Measurements from ENCODE around the gene GLRX. TPM values are rescaled to one million over a fixed set of nuclear protein-coding genes. Genes with fewer than 3 reads are reported as not detected.

GLRX gene
- total RNA-seq, 1 donor from 2014 or later = 63.3 TPM

DNA sequence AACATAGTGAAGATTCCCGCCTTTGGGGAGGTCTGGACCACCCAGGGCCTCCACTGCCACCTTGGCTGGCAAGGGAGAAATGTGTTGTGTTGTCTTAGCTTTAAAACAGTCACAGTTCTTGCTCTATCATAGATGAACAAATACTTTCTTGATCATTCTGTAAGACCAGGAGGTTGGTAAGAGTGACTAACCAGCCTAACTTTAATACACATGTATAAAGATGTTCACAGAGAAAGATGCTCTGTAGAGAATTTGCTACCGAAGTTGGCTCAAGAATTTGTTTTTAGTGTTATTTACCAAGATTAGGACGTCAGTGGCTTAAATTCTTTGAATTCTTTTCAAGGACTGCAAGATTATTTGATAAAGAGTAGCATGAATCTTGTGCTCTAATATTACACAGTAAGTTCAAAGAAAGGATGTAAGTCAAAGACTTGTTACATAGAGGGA, 28.4 kb downstream of the GLRX start:
- DNase-seq (ENCODE audit: extremely low spot score in 2 of 2) = no peak
- H3K36me3 ChIP-seq = peaks cover 0 to 12% of the 10 kb centered on the region in 2 donors
- no peaks in the 10 kb centered on the region for H3K9me3 ChIP-seq
- H3K4me3 ChIP-seq = no peak overlapping the region
- H3K27ac ChIP-seq = no peak overlapping the region
- H3K27me3 ChIP-seq = no peaks in the 10 kb centered on the region
- TF ChIP-seq, protein P1, sequence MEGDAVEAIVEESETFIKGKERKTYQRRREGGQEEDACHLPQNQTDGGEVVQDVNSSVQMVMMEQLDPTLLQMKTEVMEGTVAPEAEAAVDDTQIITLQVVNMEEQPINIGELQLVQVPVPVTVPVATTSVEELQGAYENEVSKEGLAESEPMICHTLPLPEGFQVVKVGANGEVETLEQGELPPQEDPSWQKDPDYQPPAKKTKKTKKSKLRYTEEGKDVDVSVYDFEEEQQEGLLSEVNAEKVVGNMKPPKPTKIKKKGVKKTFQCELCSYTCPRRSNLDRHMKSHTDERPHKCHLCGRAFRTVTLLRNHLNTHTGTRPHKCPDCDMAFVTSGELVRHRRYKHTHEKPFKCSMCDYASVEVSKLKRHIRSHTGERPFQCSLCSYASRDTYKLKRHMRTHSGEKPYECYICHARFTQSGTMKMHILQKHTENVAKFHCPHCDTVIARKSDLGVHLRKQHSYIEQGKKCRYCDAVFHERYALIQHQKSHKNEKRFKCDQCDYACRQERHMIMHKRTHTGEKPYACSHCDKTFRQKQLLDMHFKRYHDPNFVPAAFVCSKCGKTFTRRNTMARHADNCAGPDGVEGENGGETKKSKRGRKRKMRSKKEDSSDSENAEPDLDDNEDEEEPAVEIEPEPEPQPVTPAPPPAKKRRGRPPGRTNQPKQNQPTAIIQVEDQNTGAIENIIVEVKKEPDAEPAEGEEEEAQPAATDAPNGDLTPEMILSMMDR (IDR thresholded peaks at IDR 0.05) = no peak
- TF ChIP-seq POLR2A (IDR thresholded peaks at IDR 0.05) (no peak), POLR2AphosphoS5 (IDR thresholded peaks at IDR 0.05; ENCODE audit: insufficient read depth in 1 of 2, low read depth in 1 of 2) (no peak)
- H3K4me1 ChIP-seq = no peaks in the 10 kb centered on the region
- intact Hi-C loops (cut with DNase I) = no loop called here

DNA sequence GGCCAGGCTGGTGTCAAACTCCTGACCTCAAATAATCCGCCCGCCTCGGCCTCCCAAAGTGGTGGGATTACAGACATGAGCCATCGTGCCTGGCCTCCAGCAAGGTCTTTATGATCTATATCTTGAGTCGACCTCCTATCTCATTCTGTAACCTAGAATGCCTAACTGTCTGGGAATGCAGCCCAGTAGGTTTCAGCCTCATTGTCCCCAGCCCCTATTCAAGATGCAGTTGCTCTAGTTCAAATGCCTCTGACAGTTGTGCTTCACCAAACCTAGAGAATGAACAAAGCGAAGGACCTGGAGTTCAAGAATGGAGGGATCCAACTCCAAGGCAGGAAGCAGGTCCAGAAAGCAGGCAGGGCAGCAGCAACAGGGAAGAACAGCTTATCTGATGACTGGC, 30.8 kb downstream of the GLRX start:
- Histone ChIP-seq H3K27me3 (no peaks in the 10 kb centered on the region), H3K36me3 (peaks cover 0 to 12% of the 10 kb centered on the region in 2 donors)
- intact Hi-C loops (cut with DNase I) = no loop called here

DNA sequence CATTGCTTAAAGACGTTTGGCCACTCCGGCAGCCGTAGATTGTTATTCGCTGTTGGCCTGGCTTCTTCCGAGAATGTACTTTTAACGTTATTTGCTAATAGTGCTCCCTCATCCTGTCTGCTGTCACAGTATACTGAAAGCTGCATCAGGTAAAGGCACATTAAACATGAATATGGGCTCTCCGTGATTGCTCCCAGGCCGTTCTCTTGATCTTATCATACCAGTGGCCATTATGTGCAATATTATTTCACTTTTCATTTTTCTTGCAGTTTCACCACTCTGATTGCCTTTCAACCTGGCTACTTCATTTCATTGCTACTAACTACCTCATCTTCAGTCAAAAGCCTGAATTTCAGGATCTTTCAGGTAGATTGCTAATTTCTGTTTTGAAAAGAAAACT, 34.0 kb downstream of the GLRX start:
- TF ChIP-seq POLR2AphosphoS5 (IDR thresholded peaks at IDR 0.05; ENCODE audit: insufficient read depth in 1 of 2, low read depth in 1 of 2) = no peak
- TF ChIP-seq, protein P1 (IDR thresholded peaks at IDR 0.05) = no peak
- H3K4me3 ChIP-seq = no peak overlapping the region
- intact Hi-C loops (cut with DNase I) = no loop called here
- H3K4me1 ChIP-seq = no peaks in the 10 kb centered on the region
- peaks cover 0 to 12% of the 10 kb centered on the region in 2 donors for H3K36me3 ChIP-seq
- H3K27ac ChIP-seq = no peak overlapping the region
- H3K9me3 ChIP-seq = no peaks in the 10 kb centered on the region
- no peak for DNase-seq (ENCODE audit: extremely low spot score in 2 of 2)
- no peaks in the 10 kb centered on the region for H3K27me3 ChIP-seq

More for the DNA sequence above, 30.8 kb downstream of the GLRX start:
- TF ChIP-seq, protein P1 (IDR thresholded peaks at IDR 0.05) = no peak
- TF ChIP-seq POLR2AphosphoS5 (IDR thresholded peaks at IDR 0.05; ENCODE audit: insufficient read depth in 1 of 2, low read depth in 1 of 2) = no peak
- no peak for TF ChIP-seq POLR2A (IDR thresholded peaks at IDR 0.05)
- DNase-seq (ENCODE audit: extremely low spot score in 2 of 2) = no peak
- Histone ChIP-seq H3K9me3 (no peaks in the 10 kb centered on the region), H3K4me1 (no peaks in the 10 kb centered on the region), H3K4me3 (no peak overlapping the region), H3K27ac (no peak overlapping the region)

DNA sequence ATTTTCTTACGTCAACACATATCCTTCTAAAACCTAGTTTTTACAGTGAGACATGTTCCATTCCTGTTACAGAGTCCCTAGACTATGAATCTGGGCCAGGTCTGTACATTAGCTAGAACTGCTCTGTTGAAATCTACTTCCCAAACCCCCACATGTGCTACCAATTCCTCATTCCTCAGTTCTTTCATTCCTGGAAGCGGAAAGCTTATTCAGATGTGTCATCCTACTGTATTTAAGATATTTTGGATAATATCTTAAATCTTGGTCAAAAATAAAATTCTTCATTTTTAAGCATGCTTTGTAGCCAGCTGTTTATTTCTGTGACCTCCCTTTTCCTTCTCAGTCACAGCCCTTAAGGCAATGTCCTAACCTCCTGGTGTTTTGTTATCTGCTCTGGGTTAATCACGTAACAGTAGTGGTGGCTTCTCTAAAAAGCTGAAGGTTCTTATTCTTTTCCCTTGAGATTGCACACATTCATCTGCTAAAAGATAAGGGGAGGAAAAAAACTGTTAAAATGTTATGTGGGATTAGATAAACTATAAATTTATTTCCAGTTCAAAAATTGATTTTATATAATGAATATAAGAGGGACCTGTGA, 35.6 kb downstream of the GLRX start:
- intact Hi-C loops (cut with DNase I) = no loop called here
- DNase-seq (ENCODE audit: extremely low spot score in 2 of 2) = no peak
- Histone ChIP-seq H3K9me3 (no peaks in the 10 kb centered on the region), H3K4me3 (no peak overlapping the region), H3K36me3 (peaks cover 0 to 12% of the 10 kb centered on the region in 2 donors), H3K27me3 (no peaks in the 10 kb centered on the region), H3K4me1 (no peaks in the 10 kb centered on the region), H3K27ac (no peak overlapping the region)
- no peak for TF ChIP-seq POLR2A (IDR thresholded peaks at IDR 0.05)

DNA sequence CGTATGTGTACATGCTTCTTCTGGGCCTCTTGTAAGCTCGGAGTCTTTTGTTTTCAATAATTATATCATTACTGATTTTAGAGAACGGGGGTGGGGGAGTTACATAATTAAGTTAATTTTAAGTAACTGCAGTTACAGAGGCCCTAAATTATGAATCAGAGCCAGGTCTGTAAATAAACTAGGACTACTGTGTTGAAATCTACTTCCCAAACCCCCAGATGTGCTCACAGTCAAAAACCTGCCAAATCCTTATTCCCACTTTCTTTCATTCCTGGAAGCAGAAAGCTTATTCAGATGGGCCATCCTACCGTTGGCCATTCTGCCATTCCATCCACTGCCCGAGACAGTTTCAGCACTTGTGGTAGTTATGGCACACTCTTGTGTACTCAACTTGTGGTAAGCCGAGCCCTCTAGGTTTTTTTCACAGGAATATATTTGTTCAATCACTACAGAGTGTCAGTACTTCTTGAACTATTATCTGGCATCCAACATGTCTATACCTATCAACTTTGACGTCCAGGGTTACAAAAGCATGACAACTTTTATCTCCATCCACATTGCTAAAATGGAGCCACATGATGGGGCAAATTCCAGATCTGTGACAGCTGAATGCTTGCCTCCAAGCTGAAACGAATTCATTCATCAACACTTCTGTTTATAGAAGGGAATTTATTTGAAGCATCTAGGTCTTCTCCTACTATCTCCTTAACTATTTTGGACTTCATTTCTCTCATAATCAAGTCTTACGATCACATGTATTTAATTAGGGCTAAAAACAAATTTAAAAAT, 37.8 kb downstream of the GLRX start:
- no peak overlapping the region for H3K27ac ChIP-seq
- H3K36me3 ChIP-seq = no peaks in the 10 kb centered on the region

More for the DNA sequence above, 37.8 kb downstream of the GLRX start:
- TF ChIP-seq, protein P1 (IDR thresholded peaks at IDR 0.05) = no peak
- TF ChIP-seq POLR2A (IDR thresholded peaks at IDR 0.05) (no peak), POLR2AphosphoS5 (IDR thresholded peaks at IDR 0.05; ENCODE audit: insufficient read depth in 1 of 2, low read depth in 1 of 2) (no peak)
- H3K9me3 ChIP-seq = no peaks in the 10 kb centered on the region
- intact Hi-C loops (cut with DNase I) = no loop called here
- H3K27me3 ChIP-seq = no peaks in the 10 kb centered on the region
- H3K4me1 ChIP-seq = peaks cover 6% of the 10 kb centered on the region
- DNase-seq (ENCODE audit: extremely low spot score in 2 of 2) = no peak
- H3K4me3 ChIP-seq = no peak overlapping the region

Data from vagina (tissue), 2 donors.